ENCODE measurements around the gene ZNF518A. TPM values are rescaled to one million over a fixed set of nuclear protein-coding genes. Genes with fewer than 3 reads are reported as not detected.

ZNF518A gene
- 28.5 and 85.2 TPM in 2 replicates for total RNA-seq (2011; cell fraction: chromatin; rRNA removed; ENCODE audit: low replicate concordance)
- total RNA-seq (2011; cell fraction: nucleolus; rRNA removed), result 19.5 and 30.8 TPM in 2 replicates
- 33.7 and 39.2 TPM in 2 replicates for total RNA-seq (2011; cell fraction: nucleoplasm; rRNA removed)
- total RNA-seq (2014; rRNA removed) (15.3 and 16.1 TPM in 2 replicates), total RNA-seq (2014; rRNA removed; fragmentation: Illumina TruSeq; extraction: Trizol) (30.0 and 32.8 TPM in 2 replicates), total RNA-seq (2015; rRNA removed; fragmentation: Illumina TruSeq; extraction: Trizol) (25.9 and 28.9 TPM in 2 replicates), total RNA-seq (2021) (20.7 and 25.8 TPM in 2 replicates), polyA plus RNA-seq (2011; rRNA removed) (17.5 and 20.8 TPM in 2 replicates), polyA plus RNA-seq (2014; fragmentation: Illumina TruSeq; extraction: Trizol) (15.7 and 17.4 TPM in 2 replicates), polyA plus RNA-seq (2014; fragmentation: Nextera tagmentation; extraction: Ambion mirVana) (10 to 100 TPM in 1 of 2 experiments, 1 to 10 TPM in 1; 6.3 to 11.4 TPM), polyA plus RNA-seq (2014; rRNA removed) (10.9 and 11.9 TPM in 2 replicates), polyA minus RNA-seq (2011; rRNA and poly(A)+ RNA removed) (36.9 and 40.5 TPM in 2 replicates), Bru-seq, nascent RNA (percentile 89 among the genes with signal in this experiment), BruChase-seq, experiment 1, labeled RNA remaining after a 2-hour chase (percentile 96 among the genes with signal in this experiment), BruChase-seq, experiment 2, labeled RNA remaining after a 6-hour chase (percentile 97 among the genes with signal in this experiment)
- 3.2 and 5.5 TPM in 2 replicates for polyA plus RNA-seq (2011; cell fraction: cytosol; rRNA removed)
- 19.6 and 27.6 TPM in 2 replicates for polyA plus RNA-seq (2011; cell fraction: nucleus; rRNA removed)
- polyA plus RNA-seq (2012), result 11.7 and 14.0 TPM in 2 replicates
- polyA minus RNA-seq (2011; cell fraction: cytosol; rRNA and poly(A)+ RNA removed), result 13.7 and 15.2 TPM in 2 replicates
- polyA minus RNA-seq (2011; cell fraction: nucleus; rRNA and poly(A)+ RNA removed), result 35.4 and 49.2 TPM in 2 replicates
- long read RNA-seq, experiment 1, partial matches to known transcripts, result 0 of 19 reads
- long read RNA-seq, experiment 1, other reads (novel, unspliced or antisense), result 19 of 19 reads
- long read RNA-seq, experiment 2, partial matches to known transcripts, result 0 of 9 reads
- long read RNA-seq, experiment 2, other reads (novel, unspliced or antisense), result 9 of 9 reads
- long read RNA-seq, experiment 3, partial matches to known transcripts, result 0 of 13 reads
- long read RNA-seq, experiment 3, other reads (novel, unspliced or antisense), result 13 of 13 reads

GRCh38 chr10:96129387-96130325 is at the start of gene ZNF518A:
TSS of gene ZNF518A (plus strand) at chr10:96130297. CDS start at chr10:96156323, 26,026 bp downstream.
- Histone ChIP-seq H3K27ac (ENCODE audit: extremely low read depth, low read depth, low read length) (peak within 1 kb of the TSS; percentile 94), H3K79me2 (ENCODE audit: control insufficient read depth, insufficient read depth, low read length) (peaks cover 37% of the 10 kb centered on the region), H3K4me1 (replicated peaks in 1 of 2; ENCODE audit: control insufficient read depth in 2 of 2, insufficient read depth in 2 of 2, low read length in 2 of 2) (peaks cover 0 to 14% of the 10 kb centered on the region in 2 experiments; a peak in 3 of 5 replicates), H3K4me3 (peak within 1 kb of the TSS; percentile 57), H3K36me3 (ENCODE audit: control insufficient read depth, insufficient read depth, low read length) (peaks cover 20% of the 10 kb centered on the region), H2AFZ (ENCODE audit: low read depth, low read length) (peak within 1 kb of the TSS; percentile 78), H3K4me2 (ENCODE audit: insufficient read depth, low read length) (peak within 1 kb of the TSS; percentile 97), H3K27me3 (ENCODE audit: control insufficient read depth in 2 of 2, insufficient read depth in 2 of 2, low read length in 2 of 2) (no peaks in the 10 kb centered on the region), H3K9ac (ENCODE audit: insufficient read depth in 1 of 2, low read depth in 2 of 2, low read length in 2 of 2) (peak within 1 kb of the TSS; percentile 97), H3K9me1 (ENCODE audit: control insufficient read depth, insufficient read depth, low read length) (no peaks in the 10 kb centered on the region), H3K9me3 (replicated peaks; ENCODE audit: control insufficient read depth, insufficient read depth, low read depth, low read length) (no peaks in the 10 kb centered on the region), H4K20me1 (replicated peaks; ENCODE audit: control insufficient read depth, insufficient read depth, low read length) (no peaks in the 10 kb centered on the region)
- ChIA-PET CTCF (ENCODE audit: low intra/inter-chr PET ratio) (interaction anchor here (0.6 kb wide), 1 partner anchor 39 kb away, joined by 3 read pairs; no protein-coding TSS in a partner anchor), POLR2A (interaction anchor here (0.5 to 2.1 kb wide), 22 partner anchors 9 to 413 kb away, joined by 3 to 41 read pairs (median 6); partner anchors contain the start of gene CCNJ)
- intact Hi-C loops (cut with micrococcal nuclease) (loop anchor here (1.0 to 2.0 kb wide), 2 partner anchors 23 to 39 kb away; no protein-coding TSS in a partner anchor), in situ Hi-C loops (cut with MboI) (loop anchor here (5.0 kb wide), 1 partner anchor 82 kb away; no protein-coding TSS in a partner anchor)
- DNase-seq (ENCODE audit: extremely low read depth in 1 of 4, low spot score in 3 of 4), result peak; percentile 68 to 96 (median 76)
- under 1% methylated on average over 41 of the region's 48 CpGs for WGBS (ENCODE audit: insufficient coverage, low coverage, missing lambda C conversion rate)
- FAIRE-seq, result peak; percentile 91
- TSS peak; percentile 97 for BruUV-seq (replicated peaks)
- ATAC-seq, result peak; percentile 83
- TF ChIP-seq ERF (CRISPR knock-in tag; IDR thresholded peaks at IDR 0.05) (0 out of 2 replicates have a peak, but pooled peaks have one; percentile 64), C11orf30 (IDR thresholded peaks at IDR 0.05; ENCODE audit: low read depth) (peak; percentile 45; the same call in 1 of the 2 replicates), RBM34 (IDR thresholded peaks at IDR 0.05; ENCODE audit: borderline replicate concordance, insufficient read depth, low read length) (no peak), ZNF583 (CRISPR knock-in tag; IDR thresholded peaks at IDR 0.05) (no peak), ZNF507 (tag; conservative IDR thresholded peaks at IDR 0.05) (no peak), POLR2H (tag; IDR thresholded peaks at IDR 0.05; ENCODE audit: low read depth) (peak; percentile 85), NCOA1 (IDR thresholded peaks at IDR 0.05; ENCODE audit: low read depth) (peak; percentile 26; the same call in 1 of the 2 replicates), MTF1 (CRISPR knock-in tag; IDR thresholded peaks at IDR 0.05; ENCODE audit: borderline replicate concordance) (no peak), BACH1 (tag; IDR thresholded peaks at IDR 0.05) (0 out of 2 replicates have a peak, but pooled peaks have one; percentile 60), ZNF707 (CRISPR knock-in tag; conservative IDR thresholded peaks at IDR 0.05) (no peak), TAL1 (IDR thresholded peaks at IDR 0.05) (no peak), GATAD2A (IDR thresholded peaks at IDR 0.05) (no peak), MNT (conservative IDR thresholded peaks at IDR 0.05) (peak; percentile 62 to 73; a peak in 3 of 4 replicates)
